Measurements from ENCODE around the gene PHF21B.

The PHF21B gene

GRCh38 chr22:45013138-45013537 lies 3.3 kb upstream of the PHF21B start:
- no peak for DNase-seq

- DNase-seq: no peak
These were observed 711 bp upstream of the PHF21B start for GRCh38 chr22:45010532-45010900.

- DNase-seq: no peak
These were observed 827 bp downstream of the PHF21B start for GRCh38 chr22:45008751-45009605.

DNA sequence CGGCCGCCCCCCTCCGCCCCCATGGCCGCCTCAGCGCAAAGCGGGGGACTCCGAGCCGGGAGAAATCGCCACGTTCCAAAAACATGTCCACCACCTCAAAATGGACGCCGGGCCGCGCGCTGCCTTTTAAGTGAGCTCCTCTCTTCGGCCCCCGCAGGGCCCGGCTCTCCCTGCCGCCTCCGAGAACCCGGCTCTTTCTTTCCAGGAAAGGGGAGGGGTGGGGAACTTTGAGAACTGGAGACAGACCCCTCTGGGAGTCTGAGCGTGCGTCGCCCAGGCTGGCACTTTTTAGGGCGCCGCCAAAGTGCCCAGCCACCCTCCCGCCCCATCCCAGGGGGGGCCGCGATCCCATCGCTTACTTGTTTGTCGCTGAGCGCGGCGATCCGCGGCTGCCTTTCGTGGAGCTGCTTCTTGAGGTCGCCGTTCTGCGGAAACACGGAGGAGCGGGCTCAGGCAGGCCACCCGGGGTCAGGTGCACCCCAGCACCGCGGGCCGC lies 1.6 kb downstream of the PHF21B start:
- DNase-seq: no peak

- DNase-seq: no peak
These were observed 2.2 kb downstream of the PHF21B start for GRCh38 chr22:45007391-45008185.

- no peak for DNase-seq
These were observed 2.8 kb downstream of the PHF21B start for GRCh38 chr22:45006964-45007390.

DNA sequence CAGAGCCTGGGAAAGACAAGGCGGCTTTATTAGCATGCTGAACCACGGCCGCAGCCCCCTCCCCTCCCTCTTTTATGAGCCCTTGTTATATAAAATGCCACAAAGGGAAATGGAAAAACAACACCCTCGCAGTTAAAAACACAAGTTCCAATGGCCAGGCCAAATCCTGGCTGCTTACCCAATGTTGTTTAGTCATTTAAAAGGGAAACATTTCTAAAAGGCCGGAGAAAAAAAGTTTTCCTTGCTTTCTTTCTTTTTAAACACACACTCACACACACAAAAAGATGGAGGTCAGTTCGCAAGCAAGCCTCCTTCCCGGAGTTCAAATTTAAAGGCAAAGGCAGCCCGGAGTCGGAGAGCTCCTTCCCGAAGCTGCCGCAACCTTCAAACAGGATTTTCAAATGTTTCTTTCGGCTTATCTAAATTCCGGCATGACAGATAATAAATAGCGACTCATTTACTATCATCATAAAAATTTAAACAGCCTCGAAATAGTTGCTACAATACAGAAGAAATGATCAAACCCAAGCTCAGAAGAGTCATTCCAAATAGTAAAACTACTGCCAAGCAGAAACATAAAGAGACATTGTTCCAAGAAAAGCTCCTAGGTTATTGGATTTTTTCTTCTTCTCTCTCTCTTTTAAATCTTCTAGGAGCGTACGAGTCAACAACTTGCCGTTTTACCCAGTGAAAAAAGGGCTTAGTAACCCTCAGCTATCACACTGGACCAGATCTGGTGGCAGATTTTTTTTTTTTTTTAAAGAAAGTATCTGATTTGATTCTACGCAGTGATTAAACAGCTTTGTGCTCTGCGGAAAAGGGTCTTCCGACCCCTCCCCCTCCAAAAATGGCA lies 3.5 kb downstream of the PHF21B start:
- DNase-seq: no peak

DNA sequence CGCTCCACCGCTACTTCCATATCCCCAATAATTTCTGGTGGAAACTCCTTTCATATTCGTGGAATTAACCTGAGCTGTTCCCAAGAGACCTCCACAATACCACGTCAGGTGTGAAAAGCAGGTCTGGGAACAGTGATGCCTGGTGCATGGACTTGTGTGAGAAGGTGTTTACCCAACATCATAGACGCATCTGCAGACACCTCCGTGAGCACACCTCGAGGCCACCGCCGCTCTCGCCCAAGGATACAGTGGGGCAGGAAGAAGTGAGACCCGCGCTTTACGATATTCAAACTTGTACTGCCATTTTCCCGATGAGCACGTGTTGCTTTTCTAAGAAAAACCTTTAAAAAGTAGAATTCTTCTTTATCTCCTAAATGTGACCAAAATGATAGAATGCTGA lies 8.2 kb downstream of the PHF21B start:
- no peak for DNase-seq

DNA sequence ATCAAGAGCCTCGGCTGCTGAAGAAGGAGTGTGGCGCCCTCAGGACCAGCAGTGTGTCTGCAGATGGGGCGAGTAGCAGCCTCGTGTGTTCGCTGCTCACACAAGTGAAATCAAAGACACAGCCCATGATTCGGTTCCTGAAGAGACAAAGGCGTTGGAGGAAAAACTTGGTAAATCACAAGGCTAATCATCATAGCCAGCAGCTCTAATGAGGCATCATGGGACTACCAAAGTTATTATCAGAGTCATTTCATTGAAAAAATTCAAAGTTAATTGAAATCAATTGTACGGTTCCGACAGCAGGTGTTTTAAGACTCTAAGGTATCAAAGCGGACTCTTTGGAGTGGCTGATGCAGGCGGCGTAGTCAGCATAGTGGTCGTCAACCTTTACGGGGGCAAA lies 9.5 kb downstream of the PHF21B start:
- DNase-seq: no peak

GRCh38 chr22:44999687-45000086 lies 10.1 kb downstream of the PHF21B start:
- no peak for DNase-seq

DNA sequence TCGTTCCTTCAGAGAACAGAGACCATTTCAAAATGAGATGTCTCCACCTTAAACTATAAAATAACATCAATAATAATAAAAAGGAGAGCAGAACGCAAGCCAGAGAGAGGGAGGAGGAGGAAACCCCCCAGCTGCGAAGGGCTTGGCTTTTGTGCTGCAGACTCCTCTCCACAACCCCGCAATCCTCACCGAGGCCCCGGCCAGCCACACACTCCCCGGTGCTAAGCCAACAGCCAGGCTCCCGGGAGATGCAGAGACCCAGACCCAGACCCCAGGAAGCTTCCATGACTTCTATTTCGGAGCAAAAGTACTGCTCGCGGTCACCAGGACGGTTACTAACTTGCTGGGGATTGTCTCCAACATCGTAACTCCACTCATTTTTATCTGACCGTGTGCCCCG lies 10.6 kb downstream of the PHF21B start:
- DNase-seq: no peak

DNA sequence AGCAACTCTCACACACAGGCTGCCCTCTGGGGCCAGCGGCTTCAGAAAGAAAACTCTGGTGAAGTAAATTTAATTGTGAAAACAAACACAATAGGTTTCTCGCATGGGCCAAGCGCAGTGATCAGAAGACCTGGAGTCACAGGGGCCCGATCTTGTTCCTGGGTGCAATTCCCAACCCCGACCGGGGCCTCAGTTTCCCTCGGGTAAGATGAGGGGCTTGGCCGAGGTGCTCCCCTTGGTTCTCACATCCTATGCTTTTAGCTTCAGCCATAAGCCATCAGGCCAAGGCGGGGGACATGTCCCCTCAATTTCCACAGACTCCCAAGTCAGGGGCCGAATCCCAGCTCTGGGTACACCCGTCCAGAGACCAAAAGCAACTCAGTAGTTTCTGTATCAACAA lies 11.5 kb downstream of the PHF21B start:
- DNase-seq: no peak

- DNase-seq: no peak
These were observed 12.7 kb downstream of the PHF21B start for GRCh38 chr22:44997060-44997459.

GRCh38 chr22:44996648-44997047 lies 13.2 kb downstream of the PHF21B start:
- no peak for DNase-seq

DNA sequence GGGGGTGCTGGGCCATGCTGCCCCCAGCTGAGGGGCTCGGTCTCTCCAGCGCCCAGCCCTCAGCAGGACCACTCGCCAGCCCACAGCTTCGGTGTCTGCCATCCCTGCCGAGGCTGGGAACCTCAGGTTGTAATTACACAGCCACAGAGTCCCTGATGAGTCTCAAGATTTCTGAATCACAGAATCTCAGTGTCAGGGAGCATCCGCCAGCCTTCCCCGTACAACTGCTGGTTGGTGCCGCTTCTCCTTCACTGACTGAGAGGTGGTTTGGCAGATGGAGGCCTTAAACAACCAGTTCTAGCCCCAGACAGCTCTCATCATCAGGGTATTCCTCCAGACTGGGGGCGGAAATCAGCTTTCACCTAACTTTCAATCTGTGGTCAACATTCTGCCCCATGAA lies 13.7 kb downstream of the PHF21B start:
- no peak for DNase-seq

DNA sequence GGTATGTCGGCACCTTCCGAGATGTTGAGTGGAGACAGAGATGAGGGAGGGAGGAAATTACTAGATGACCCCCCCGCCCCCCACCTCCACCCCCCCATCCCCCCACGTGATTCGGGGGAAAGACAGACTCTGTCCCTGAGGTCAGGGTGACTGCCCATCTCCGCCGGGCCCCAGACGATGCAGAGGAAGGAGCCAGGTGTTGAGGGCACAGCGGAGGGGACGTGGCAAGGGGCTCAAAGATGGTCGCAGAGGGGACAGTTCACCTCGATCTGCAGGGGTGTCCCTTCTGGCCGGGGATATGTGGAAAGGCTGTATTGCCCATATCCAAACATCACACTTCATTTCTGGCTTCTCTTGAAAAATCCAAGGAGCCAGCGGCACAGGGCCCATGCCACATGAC lies 14.1 kb downstream of the PHF21B start:
- DNase-seq: no peak

DNA sequence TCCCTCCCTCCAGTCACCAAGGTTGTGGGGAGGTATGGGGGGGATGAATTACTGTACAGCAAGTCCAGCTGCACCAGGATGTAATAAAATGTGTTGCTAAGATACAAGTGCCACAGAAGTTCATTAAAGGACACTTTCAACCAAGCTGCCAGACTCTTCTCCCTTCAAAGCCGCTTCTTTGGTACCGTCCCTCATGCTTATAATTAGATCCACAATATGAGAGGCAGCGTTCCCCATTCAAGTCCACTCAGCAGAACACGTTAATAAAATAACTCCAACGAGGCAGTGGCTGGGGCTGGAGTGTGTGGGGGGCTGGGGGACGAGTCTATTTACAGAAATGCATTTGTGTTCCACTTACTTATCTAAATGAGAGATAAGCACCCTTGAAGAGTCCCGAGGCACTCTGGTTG lies 14.7 kb downstream of the PHF21B start:
- DNase-seq: no peak

DNA sequence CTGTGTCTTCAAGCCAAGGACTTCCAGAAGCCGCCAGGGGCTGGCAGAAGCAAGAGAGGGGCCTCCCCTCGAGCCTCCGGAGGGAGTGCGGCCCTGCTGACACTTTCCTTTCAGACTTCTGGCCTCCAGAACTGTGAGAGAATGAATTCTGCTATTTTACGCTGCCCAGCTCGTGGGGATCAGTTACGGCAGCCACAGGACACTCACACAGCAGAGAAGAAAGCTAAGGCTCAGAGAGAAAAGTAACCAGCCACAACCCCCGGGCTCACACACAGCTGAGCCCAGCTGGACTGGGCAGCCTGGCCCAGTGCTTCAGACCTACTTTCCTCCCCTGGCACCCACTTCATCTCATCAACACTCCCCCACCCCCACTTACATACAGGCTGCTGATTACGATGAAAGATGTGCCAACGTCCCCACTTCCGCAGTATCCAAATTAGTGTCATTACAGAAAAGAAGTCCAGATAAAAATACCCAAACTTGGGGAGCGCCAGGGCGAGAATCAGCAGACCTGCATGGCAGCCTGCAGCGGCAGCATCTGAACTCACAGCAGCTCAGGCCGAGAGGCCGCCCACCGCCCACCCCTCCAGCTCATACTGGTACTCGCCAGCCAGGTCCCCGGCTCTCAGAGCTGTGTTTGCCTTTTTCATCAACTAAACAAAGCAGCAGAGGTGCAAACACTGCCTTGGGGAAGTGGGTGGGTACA lies 15.3 kb downstream of the PHF21B start:
- no peak for DNase-seq

DNA sequence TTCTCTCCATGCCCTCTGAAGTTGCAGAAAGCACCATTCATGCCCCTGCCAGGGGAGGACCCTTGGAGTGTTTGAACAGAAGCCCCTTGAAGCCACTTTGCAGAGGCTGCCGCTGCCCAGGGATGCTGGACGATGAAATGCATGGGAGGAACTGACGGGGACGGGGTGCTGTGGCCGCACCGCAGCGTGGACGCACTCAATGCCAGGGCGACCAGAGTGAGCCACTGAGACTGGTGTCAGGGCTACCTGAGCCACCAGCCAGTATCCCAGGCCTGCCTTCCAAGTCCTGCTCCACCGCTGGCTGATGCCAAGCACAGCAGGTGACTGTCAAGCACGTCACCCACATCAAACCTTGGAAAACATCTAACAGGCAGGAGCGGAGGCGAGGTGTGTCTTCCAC lies 17.6 kb downstream of the PHF21B start:
- DNase-seq: no peak

GRCh38 chr22:44991218-44991617 lies 18.6 kb downstream of the PHF21B start:
- DNase-seq: no peak

DNA sequence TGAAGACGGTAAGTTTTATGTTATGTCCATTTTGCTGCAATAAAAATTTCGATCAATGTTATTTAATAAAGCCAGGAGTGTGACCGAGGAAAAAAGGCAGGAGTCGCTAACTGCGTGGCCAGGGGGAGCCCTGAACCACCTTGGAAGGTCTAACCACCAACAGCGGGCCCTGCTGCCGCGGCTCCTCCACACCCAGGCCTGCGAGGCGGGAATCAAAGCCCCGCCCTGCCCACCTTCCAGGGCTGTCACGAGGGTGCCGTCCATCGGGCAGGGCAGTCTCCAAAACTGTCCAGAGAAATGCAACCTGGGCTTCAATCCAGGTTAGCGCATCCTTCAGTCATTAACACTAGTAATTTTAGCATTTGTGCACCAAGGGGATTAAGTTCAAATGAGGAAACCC lies 19.0 kb downstream of the PHF21B start:
- DNase-seq: no peak

DNA sequence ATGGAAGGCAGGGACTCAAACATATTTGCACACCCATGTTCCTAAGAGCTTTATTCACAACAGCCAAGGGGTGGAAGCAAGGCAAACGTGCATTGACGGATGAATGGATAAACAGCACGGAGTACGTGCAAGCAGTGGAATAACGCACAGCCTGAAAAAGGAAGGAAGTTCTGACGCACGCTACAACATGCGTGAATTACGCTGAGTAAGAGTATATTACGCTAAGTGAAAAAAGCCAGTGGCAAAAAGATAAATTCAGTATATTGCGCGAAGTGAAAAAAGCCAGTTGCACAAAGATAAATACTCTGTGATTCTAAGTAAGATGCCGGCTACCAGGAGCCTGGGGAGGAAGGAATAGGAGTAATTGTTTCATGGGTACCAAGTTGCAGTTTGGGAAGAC lies 19.5 kb downstream of the PHF21B start:
- no peak for DNase-seq

Data from T-helper 1 cell (primary cell).